SU-DHL-6 (cell line): ENCODE results near the gene SRL.

ENCODE experiments used
- EZH2phosphoT487 ChIP-seq: fragments of 200-600 bp; sonication (generic), shearing (Covaris generic); conservative IDR thresholded peaks from 2 replicates; pipeline ENCODE4 v1.6.1; 2018; ENCODE audit warnings: mild to moderate bottlenecking, antibody characterized with exemption, low read length, moderate library complexity, mixed read lengths
- TF ChIP-seq, protein P1 (sequence below): fragments of 200-600 bp; sonication (generic); IDR thresholded peaks from one replicate; pipeline ENCODE4 v1.5.1; 2017; ENCODE audit warnings: antibody characterized with exemption, mild to moderate bottlenecking, low read length, moderate library complexity; ENCODE audit not compliant: insufficient read depth, poor library complexity, severe bottlenecking

DNA sequence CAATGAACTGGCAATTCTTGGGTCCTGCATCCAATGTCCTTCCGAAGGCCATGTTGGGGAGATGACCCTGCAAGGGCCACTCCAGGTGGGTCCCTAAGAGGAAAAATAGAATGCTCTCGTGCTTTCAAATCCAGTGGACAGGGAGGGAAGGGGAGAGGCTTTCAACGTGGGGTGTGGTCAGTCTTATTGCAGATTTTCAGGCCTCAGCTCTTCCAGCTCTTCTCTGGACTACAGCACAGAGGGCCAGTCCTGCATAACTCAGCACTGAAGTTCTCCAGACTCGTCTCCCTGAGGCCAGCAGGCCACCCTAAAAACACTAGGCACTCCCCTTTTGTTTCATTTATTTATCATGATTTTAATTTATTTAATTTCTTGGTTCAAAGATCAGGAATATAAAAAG, 43.1 kb downstream of the SRL start:
- TF ChIP-seq, protein P1, sequence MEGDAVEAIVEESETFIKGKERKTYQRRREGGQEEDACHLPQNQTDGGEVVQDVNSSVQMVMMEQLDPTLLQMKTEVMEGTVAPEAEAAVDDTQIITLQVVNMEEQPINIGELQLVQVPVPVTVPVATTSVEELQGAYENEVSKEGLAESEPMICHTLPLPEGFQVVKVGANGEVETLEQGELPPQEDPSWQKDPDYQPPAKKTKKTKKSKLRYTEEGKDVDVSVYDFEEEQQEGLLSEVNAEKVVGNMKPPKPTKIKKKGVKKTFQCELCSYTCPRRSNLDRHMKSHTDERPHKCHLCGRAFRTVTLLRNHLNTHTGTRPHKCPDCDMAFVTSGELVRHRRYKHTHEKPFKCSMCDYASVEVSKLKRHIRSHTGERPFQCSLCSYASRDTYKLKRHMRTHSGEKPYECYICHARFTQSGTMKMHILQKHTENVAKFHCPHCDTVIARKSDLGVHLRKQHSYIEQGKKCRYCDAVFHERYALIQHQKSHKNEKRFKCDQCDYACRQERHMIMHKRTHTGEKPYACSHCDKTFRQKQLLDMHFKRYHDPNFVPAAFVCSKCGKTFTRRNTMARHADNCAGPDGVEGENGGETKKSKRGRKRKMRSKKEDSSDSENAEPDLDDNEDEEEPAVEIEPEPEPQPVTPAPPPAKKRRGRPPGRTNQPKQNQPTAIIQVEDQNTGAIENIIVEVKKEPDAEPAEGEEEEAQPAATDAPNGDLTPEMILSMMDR = no peak
- no peak for TF ChIP-seq EZH2phosphoT487
